ENCODE measurements around the gene LSM6. TPM values are rescaled to one million over a fixed set of nuclear protein-coding genes. Genes with fewer than 3 reads are reported as not detected.
A peak's percentile ranks its signal among the peaks of the same experiment; 100 is the strongest.

Gene LSM6
- total RNA-seq, 4 donors from 2014 or later, result 12.7 to 31.0 (median 15.5) TPM

GRCh38 chr4:146165221-146165620, 10.3 kb upstream of the LSM6 start:
- no peak for ATAC-seq
- DNase-seq, result no peak
- H3K9me3 ChIP-seq, result peaks cover 0 to 5% (median 0%) of the 10 kb centered on the region in 3 donors
- no peaks in the 10 kb centered on the region for H3K27me3 ChIP-seq
- H3K36me3 ChIP-seq, result no peaks in the 10 kb centered on the region
- in situ Hi-C loops (cut with MboI; ENCODE audit: low sequenced_read_pairs in 4 of 4) (no loop called here), intact Hi-C loops (cut with DNase I; ENCODE audit: low total_unique reads) (no loop called here)
- no peak overlapping the region for H3K27ac ChIP-seq
- H3K4me3 ChIP-seq, result no peak overlapping the region
- TF ChIP-seq CTCF (IDR thresholded peaks at IDR 0.05 in 4 of 5, conservative IDR thresholded peaks at IDR 0.05 in 1 of 5), result no peak
- no peak for TF ChIP-seq POLR2A (IDR thresholded peaks at IDR 0.05)
- no peaks in the 10 kb centered on the region for H3K4me1 ChIP-seq

GRCh38 chr4:146165840-146166239, 9.7 kb upstream of the LSM6 start:
- ATAC-seq, result no peak
- in situ Hi-C loops (cut with MboI; ENCODE audit: low sequenced_read_pairs in 4 of 4), result no loop called here
- TF ChIP-seq CTCF (IDR thresholded peaks at IDR 0.05 in 4 of 5, conservative IDR thresholded peaks at IDR 0.05 in 1 of 5) (no peak), POLR2A (IDR thresholded peaks at IDR 0.05) (no peak)

GRCh38 chr4:146170149-146170548, 5.4 kb upstream of the LSM6 start:
- TF ChIP-seq CTCF (IDR thresholded peaks at IDR 0.05 in 4 of 5, conservative IDR thresholded peaks at IDR 0.05 in 1 of 5) (no peak), POLR2A (IDR thresholded peaks at IDR 0.05) (no peak)
- Histone ChIP-seq H3K4me3 (no peak overlapping the region), H3K27me3 (no peaks in the 10 kb centered on the region), H3K27ac (no peak overlapping the region), H3K36me3 (no peaks in the 10 kb centered on the region), H3K4me1 (peaks cover 0 to 2% of the 10 kb centered on the region in 2 donors), H3K9me3 (no peaks in the 10 kb centered on the region)
- in situ Hi-C loops (cut with MboI; ENCODE audit: low sequenced_read_pairs in 4 of 4), result no loop called here
- intact Hi-C loops (cut with DNase I; ENCODE audit: low total_unique reads), result loop anchor here (10.0 kb wide), 3 partner anchors 325 to 545 kb away; no protein-coding TSS in a partner anchor
- DNase-seq (no peak), ATAC-seq (no peak)

More at GRCh38 chr4:146165840-146166239, 9.7 kb upstream of the LSM6 start:
- Histone ChIP-seq H3K9me3 (peaks cover 0 to 5% (median 0%) of the 10 kb centered on the region in 3 donors), H3K4me1 (no peaks in the 10 kb centered on the region), H3K27ac (no peak overlapping the region), H3K36me3 (no peaks in the 10 kb centered on the region), H3K27me3 (no peaks in the 10 kb centered on the region), H3K4me3 (no peak overlapping the region)
- DNase-seq, result no peak
- intact Hi-C loops (cut with DNase I; ENCODE audit: low total_unique reads), result no loop called here

- peak overlapping the region in 1 of 4 donors; percentile 81 for H3K27ac ChIP-seq
- TF ChIP-seq CTCF (IDR thresholded peaks at IDR 0.05 in 4 of 5, conservative IDR thresholded peaks at IDR 0.05 in 1 of 5) (no peak), POLR2A (IDR thresholded peaks at IDR 0.05) (no peak)
- no peaks in the 10 kb centered on the region for H3K27me3 ChIP-seq
- DNase-seq (no peak), ATAC-seq (no peak)
- peak overlapping the region; percentile 83 to 90 (median 88) for H3K4me3 ChIP-seq
- no peaks in the 10 kb centered on the region for H3K36me3 ChIP-seq
- in situ Hi-C loops (cut with MboI; ENCODE audit: low sequenced_read_pairs in 4 of 4) (no loop called here), intact Hi-C loops (cut with DNase I; ENCODE audit: low total_unique reads) (loop anchor here (5.0 to 10.0 kb wide), 5 partner anchors 230 to 552 kb away; partner anchors contain the start of gene SLC10A7)
- no peaks in the 10 kb centered on the region for H3K9me3 ChIP-seq
- peaks cover 42 to 51% of the 10 kb centered on the region in 2 donors for H3K4me1 ChIP-seq
These were observed 1.4 kb downstream of the LSM6 start for GRCh38 chr4:146176891-146177290.

- Histone ChIP-seq H3K27me3 (no peaks in the 10 kb centered on the region), H3K4me1 (peaks cover 51 to 60% of the 10 kb centered on the region in 2 donors), H3K9me3 (no peaks in the 10 kb centered on the region), H3K4me3 (no peak overlapping the region), H3K27ac (no peak overlapping the region), H3K36me3 (no peaks in the 10 kb centered on the region)
- TF ChIP-seq CTCF (IDR thresholded peaks at IDR 0.05 in 4 of 5, conservative IDR thresholded peaks at IDR 0.05 in 1 of 5) (no peak), POLR2A (IDR thresholded peaks at IDR 0.05) (no peak)
- in situ Hi-C loops (cut with MboI; ENCODE audit: low sequenced_read_pairs in 4 of 4), result no loop called here
- intact Hi-C loops (cut with DNase I; ENCODE audit: low total_unique reads), result loop anchor here (5.0 to 10.0 kb wide), 5 partner anchors 231 to 553 kb away; partner anchors contain the start of gene SLC10A7
- DNase-seq (no peak), ATAC-seq (no peak)
These were observed 2.6 kb downstream of the LSM6 start for GRCh38 chr4:146178126-146178525.
